Renal cortex interstitium (tissue), 11 donors: ENCODE results near the gene RHOV. TPM values are rescaled to one million over a fixed set of nuclear protein-coding genes. Genes with fewer than 3 reads are reported as not detected.

Experiments used
- DNase-seq, 11 donors: peaks; one replicate each; pipeline ENCODE4 v3.0.0-alpha.2; 2013; ENCODE audit warnings: low read depth in 9 of 11, low spot score in 4 of 11; ENCODE audit errors: extremely low read depth in 1 of 11
- polyA plus RNA-seq, 3 donors: library from polyadenylated mRNA; unstranded; fragments of 120-200 nt; gene quantifications; one replicate each; pipeline ENCODE4 v1.2.1, GENCODE V29; 2013; ENCODE audit not compliant: insufficient read length in 3 of 3

The RHOV gene
- polyA plus RNA-seq, 3 donors, result 1.4 to 2.6 (median 1.5) TPM

- DNase-seq, result no peak
These were observed 45.5 kb downstream of the RHOV start, which contains the start of gene PPP1R14D for GRCh38 chr15:40828447-40829036. PPP1R14D (minus strand) TSS chr15:40828708; CDS start chr15:40828641, 67 bp downstream.

GRCh38 chr15:40826423-40827075, 47.5 kb downstream of the RHOV start:
- DNase-seq, result no peak

- DNase-seq, result no peak
These were observed 48.2 kb downstream of the RHOV start for GRCh38 chr15:40825661-40826422.

- no peak for DNase-seq
These were observed 50.3 kb downstream of the RHOV start for GRCh38 chr15:40823572-40824343.

Other genes starting within 250 kb of the RHOV start
- gene RAD51, start 179.1 kb downstream of the RHOV start, polyA plus RNA-seq, result 10 to 100 TPM; 10.4 to 17.6 (median 17.3) TPM
- 10 to 100 TPM; 36.5 to 44.3 (median 39.9) TPM for gene RMDN3, start 119.0 kb downstream of the RHOV start, polyA plus RNA-seq
- gene GCHFR, start 110.2 kb downstream of the RHOV start, polyA plus RNA-seq, result 10 to 100 TPM; 29.7 to 53.1 (median 44.7) TPM
- 1 to 10 TPM; 2.1 to 5.2 (median 3.1) TPM for gene C15orf62, start 104.3 kb downstream of the RHOV start, polyA plus RNA-seq
- gene ZFYVE19, start 67.1 kb downstream of the RHOV start, polyA plus RNA-seq, result 10 to 100 TPM; 23.9 to 29.1 (median 28.4) TPM
- 10 to 100 TPM; 35.0 to 43.4 (median 43.0) TPM for gene DNAJC17, start 66.8 kb downstream of the RHOV start, polyA plus RNA-seq
- gene PPP1R14D, start 45.5 kb downstream of the RHOV start, polyA plus RNA-seq, result under 1 TPM; 0.27 to 0.61 (median 0.44) TPM
- gene SPINT1, start 30.2 kb downstream of the RHOV start, polyA plus RNA-seq, result 10 to 100 TPM; 51.5 to 76.8 (median 67.8) TPM
- gene VPS18, start 20.2 kb upstream of the RHOV start, polyA plus RNA-seq, result 10 to 100 TPM; 15.5 to 19.2 (median 17.2) TPM
- 1 to 10 TPM; 7.8 to 8.9 (median 8.4) TPM for gene DLL4, start 55.1 kb upstream of the RHOV start, polyA plus RNA-seq
- 1 to 10 TPM; 2.3 to 3.2 (median 2.4) TPM for gene CHAC1, start 79.2 kb upstream of the RHOV start, polyA plus RNA-seq
- 10 to 100 TPM; 21.3 to 24.7 (median 22.4) TPM for gene INO80, start 242.0 kb upstream of the RHOV start, polyA plus RNA-seq